Breast epithelium (tissue), 3 donors: ENCODE measurements around the gene NFE2L1.

ENCODE experiments used
- POLR2A ChIP-seq: fragments of 450-650 bp; IDR thresholded peaks from one replicate; pipeline ENCODE4 v1.6.1; 2016; ENCODE audit warnings: antibody characterized with exemption, mild to moderate bottlenecking, moderate library complexity
- POLR2AphosphoS5 ChIP-seq, 3 donors: sonication (generic); formaldehyde crosslinking; IDR thresholded peaks; one replicate each; pipeline ENCODE4 v1.6.1; 2017; ENCODE audit warnings: antibody characterized with exemption in 3 of 3
- TF ChIP-seq, protein P1 (sequence below), 3 donors: fragments of 450-650 bp; IDR thresholded peaks; one replicate each; pipeline ENCODE4 v1.5.1; 2016 to 2017; ENCODE audit warnings: antibody characterized with exemption in 3 of 3, mild to moderate bottlenecking in 3 of 3, moderate library complexity in 3 of 3

DNA sequence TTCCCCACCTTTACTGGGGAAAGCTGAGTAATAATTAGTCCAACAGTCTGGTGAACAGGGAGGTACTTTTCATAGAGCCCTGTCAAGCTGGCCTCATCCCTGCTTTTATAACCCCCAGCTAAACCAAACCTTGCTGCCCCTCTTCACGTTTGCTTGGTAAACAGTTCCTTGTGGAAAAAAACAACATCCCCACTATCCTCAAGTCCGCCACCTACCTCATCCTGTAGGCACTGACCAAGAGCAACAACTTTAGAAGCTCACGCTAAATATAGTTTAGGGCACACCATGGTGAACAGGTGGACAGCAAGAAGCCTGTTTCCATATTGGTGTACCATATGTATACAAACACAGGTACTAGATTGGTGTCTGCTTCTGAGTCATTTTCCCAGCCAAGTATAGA is 16.5 kb downstream of the NFE2L1 start:
- TF ChIP-seq, protein P1, sequence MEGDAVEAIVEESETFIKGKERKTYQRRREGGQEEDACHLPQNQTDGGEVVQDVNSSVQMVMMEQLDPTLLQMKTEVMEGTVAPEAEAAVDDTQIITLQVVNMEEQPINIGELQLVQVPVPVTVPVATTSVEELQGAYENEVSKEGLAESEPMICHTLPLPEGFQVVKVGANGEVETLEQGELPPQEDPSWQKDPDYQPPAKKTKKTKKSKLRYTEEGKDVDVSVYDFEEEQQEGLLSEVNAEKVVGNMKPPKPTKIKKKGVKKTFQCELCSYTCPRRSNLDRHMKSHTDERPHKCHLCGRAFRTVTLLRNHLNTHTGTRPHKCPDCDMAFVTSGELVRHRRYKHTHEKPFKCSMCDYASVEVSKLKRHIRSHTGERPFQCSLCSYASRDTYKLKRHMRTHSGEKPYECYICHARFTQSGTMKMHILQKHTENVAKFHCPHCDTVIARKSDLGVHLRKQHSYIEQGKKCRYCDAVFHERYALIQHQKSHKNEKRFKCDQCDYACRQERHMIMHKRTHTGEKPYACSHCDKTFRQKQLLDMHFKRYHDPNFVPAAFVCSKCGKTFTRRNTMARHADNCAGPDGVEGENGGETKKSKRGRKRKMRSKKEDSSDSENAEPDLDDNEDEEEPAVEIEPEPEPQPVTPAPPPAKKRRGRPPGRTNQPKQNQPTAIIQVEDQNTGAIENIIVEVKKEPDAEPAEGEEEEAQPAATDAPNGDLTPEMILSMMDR (IDR thresholded peaks at IDR 0.05) = no peak
- TF ChIP-seq POLR2AphosphoS5 (IDR thresholded peaks at IDR 0.05) = no peak
- no peak for TF ChIP-seq POLR2A
